Ovary (tissue), 3 donors: Measurements from ENCODE around the gene SDK1.

Source experiments
- CTCF ChIP-seq, 3 donors: fragments of 450-650 bp in 2 of 3; fragments of 200-600 bp in 1 of 3; IDR thresholded peaks; one replicate each; pipeline versions ENCODE4 v1.5.1 to v1.8.0; 2016 to 2022; ENCODE audit warnings: antibody characterized with exemption in 3 of 3, mild to moderate bottlenecking in 1 of 3
- POLR2A ChIP-seq: fragments of 450-650 bp; IDR thresholded peaks from one replicate; pipeline ENCODE4 v1.6.1; 2017; ENCODE audit warnings: antibody characterized with exemption, mild to moderate bottlenecking, moderate library complexity
- donor health status: DM: no; HTN: no; CAD: no.

GRCh38 chr7:3370068-3370830 is 69.2 kb downstream of the SDK1 start:
- TF ChIP-seq CTCF (IDR thresholded peaks at IDR 0.05) (no peak), POLR2A (no peak)
